ENCODE results near the gene MFSD12. TPM values are rescaled to one million over a fixed set of nuclear protein-coding genes. Genes with fewer than 3 reads are reported as not detected.
A peak's percentile ranks its signal among the peaks of the same experiment; 100 is the strongest.

Gene MFSD12
- total RNA-seq, 4 donors from 2014 or later = 36.4 to 90.9 (median 66.7) TPM

- Histone ChIP-seq H3K27me3 (no peaks in the 10 kb centered on the region), H3K36me3 (no peaks in the 10 kb centered on the region), H3K4me1 (peaks cover 6 to 13% of the 10 kb centered on the region in 2 donors), H3K9me3 (no peaks in the 10 kb centered on the region), H3K27ac (peak overlapping the region in 1 of 3 donors; percentile 19), H3K4me3 (replicated peaks in 1 of 3) (no peak overlapping the region)
- TF ChIP-seq CTCF (IDR thresholded peaks at IDR 0.05) (no peak), POLR2A (IDR thresholded peaks at IDR 0.05) (no peak)
- intact Hi-C loops (cut with DNase I) = no loop called here
- WGBS, 2 donors = 63 to 74% methylated on average over 11 of the region's 11 CpGs
- DNase-seq = no peak
These were observed 23.0 kb upstream of the MFSD12 start for GRCh38 chr19:3580156-3580934.

DNA sequence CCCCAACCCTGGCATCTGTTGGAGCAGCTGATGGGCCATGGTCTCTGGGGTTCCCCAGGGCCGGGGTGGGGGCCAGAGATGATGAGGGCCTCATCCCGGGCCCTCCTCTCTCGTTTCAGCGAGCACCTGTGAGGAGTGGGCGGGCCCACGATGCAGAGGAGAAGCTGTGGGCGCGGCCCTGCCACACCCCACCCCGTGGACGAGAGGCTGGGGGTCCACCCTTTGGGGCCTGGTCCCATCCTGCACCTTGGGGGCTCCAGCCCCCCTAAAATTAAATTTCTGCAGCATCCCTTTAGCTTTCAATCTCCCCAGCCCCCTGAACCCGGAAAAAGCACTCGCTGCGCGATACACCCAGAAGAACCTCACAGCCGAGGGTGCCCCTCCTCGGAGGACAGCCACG lies 21.0 kb upstream of the MFSD12 start:
- Histone ChIP-seq H3K9me3 (no peaks in the 10 kb centered on the region), H3K27ac (no peak overlapping the region), H3K36me3 (no peaks in the 10 kb centered on the region), H3K4me1 (peaks cover 12 to 14% of the 10 kb centered on the region in 2 donors), H3K27me3 (no peaks in the 10 kb centered on the region), H3K4me3 (replicated peaks in 1 of 3) (no peak overlapping the region)
- intact Hi-C loops (cut with DNase I) = no loop called here
- no peak for TF ChIP-seq POLR2A (IDR thresholded peaks at IDR 0.05)
- no peak for TF ChIP-seq CTCF (IDR thresholded peaks at IDR 0.05)
- 84 to 87% methylated on average over 9 to 14 of the region's 17 CpGs for WGBS, 2 donors
- no peak for DNase-seq

GRCh38 chr19:3577723-3578344 lies 20.4 kb upstream of the MFSD12 start:
- 81 to 86% methylated on average over 43 to 45 of the region's 60 CpGs for WGBS, 2 donors
- Histone ChIP-seq H3K27ac (no peak overlapping the region), H3K9me3 (no peaks in the 10 kb centered on the region), H3K27me3 (no peaks in the 10 kb centered on the region), H3K4me1 (peaks cover 14 to 15% of the 10 kb centered on the region in 2 donors), H3K4me3 (replicated peaks in 1 of 3) (no peak overlapping the region), H3K36me3 (no peaks in the 10 kb centered on the region)
- peak in 1 of 2 donors; percentile 14 for DNase-seq
- TF ChIP-seq POLR2A (IDR thresholded peaks at IDR 0.05) (no peak), CTCF (IDR thresholded peaks at IDR 0.05) (no peak)
- intact Hi-C loops (cut with DNase I) = no loop called here

DNA sequence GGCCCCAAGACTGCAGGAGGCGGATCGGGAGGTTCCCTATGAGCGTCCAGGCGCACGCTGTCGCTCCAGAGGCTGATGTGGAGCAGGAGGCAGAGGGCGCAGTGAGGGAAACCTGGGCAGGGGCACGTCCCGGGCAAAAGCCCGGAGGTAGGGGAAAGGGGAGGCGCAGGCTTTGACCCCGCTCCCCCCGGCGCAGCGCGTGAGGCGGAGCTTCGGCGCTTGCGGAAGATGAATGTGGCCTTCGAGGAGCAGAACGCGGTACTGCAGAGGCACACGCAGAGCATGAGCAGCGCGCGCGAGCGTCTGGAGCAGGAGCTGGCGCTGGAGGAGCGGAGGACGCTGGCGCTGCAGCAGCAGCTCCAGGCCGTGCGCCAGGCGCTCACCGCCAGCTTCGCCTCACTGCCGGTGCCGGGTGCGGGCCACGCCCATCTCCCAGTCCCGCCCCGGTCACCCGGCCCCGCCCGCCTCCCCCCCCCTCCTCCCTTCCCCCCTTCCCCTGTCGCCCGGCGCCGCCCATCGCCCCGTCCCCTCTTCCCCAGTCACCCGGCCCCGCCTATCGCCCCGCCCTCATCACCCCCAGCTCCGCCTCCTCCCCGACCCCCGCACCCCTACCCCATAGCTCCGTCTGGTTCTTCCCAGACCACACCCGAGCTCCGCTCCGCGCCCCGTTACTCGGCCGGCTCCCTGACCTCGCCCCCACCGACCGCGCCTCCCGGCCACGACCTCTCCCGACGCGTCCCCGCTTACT lies 19.5 kb upstream of the MFSD12 start:
- Histone ChIP-seq H3K36me3 (no peaks in the 10 kb centered on the region), H3K9me3 (no peaks in the 10 kb centered on the region), H3K27ac (no peak overlapping the region), H3K4me1 (peaks cover 18 to 19% of the 10 kb centered on the region in 2 donors), H3K27me3 (no peaks in the 10 kb centered on the region), H3K4me3 (replicated peaks in 1 of 3) (no peak overlapping the region)
- peak; percentile 68 for DNase-seq
- 46 to 64% methylated on average over 21 to 58 of the region's 78 CpGs for WGBS, 2 donors
- intact Hi-C loops (cut with DNase I) = no loop called here
- TF ChIP-seq CTCF (IDR thresholded peaks at IDR 0.05) = no peak

Data from thyroid gland (tissue), 4 donors.